HG02798 (cell line): Measurements from ENCODE around the gene CDC42BPA.
"Not testable (repeated sequence)": the region's sequence is repeated elsewhere in the genome, so short reads cannot be mapped to it uniquely, and the experiment has no call there.

Experiments used
- ATAC-seq: cut with Tn5 transposase; IDR thresholded peaks from one replicate; pipeline ENCODE4 v1.9.1; 2021; ENCODE audit warnings: mild to moderate bottlenecking; ENCODE audit not compliant: unreplicated experiment, poor library complexity

The CDC42BPA gene

GRCh38 chr1:227166559-227166958, 151.7 kb downstream of the CDC42BPA start:
- no peak for ATAC-seq

- ATAC-seq: no peak
Observed at GRCh38 chr1:227161470-227161869, 156.8 kb downstream of the CDC42BPA start.

- no peak for ATAC-seq
Observed at GRCh38 chr1:227156520-227156919, 161.8 kb downstream of the CDC42BPA start.

- ATAC-seq: no peak
Observed at GRCh38 chr1:227155688-227156087, 162.6 kb downstream of the CDC42BPA start.

GRCh38 chr1:227155004-227155403, 163.3 kb downstream of the CDC42BPA start:
- ATAC-seq: no peak

- no peak for ATAC-seq
Observed at GRCh38 chr1:227152525-227152924, 165.8 kb downstream of the CDC42BPA start.

GRCh38 chr1:227140376-227140775, 177.9 kb downstream of the CDC42BPA start:
- no peak for ATAC-seq

GRCh38 chr1:227136210-227136820, 182.0 kb downstream of the CDC42BPA start:
- no peak for ATAC-seq

- ATAC-seq: no peak
Observed at GRCh38 chr1:227134686-227135314, 183.5 kb downstream of the CDC42BPA start.

- ATAC-seq: not testable (repeated sequence)
Observed at GRCh38 chr1:227132695-227133094, 185.6 kb downstream of the CDC42BPA start.

- no peak for ATAC-seq
Observed at GRCh38 chr1:227131193-227131592, 187.1 kb downstream of the CDC42BPA start.

- no peak for ATAC-seq
Observed at GRCh38 chr1:227127891-227128290, 190.4 kb downstream of the CDC42BPA start.

GRCh38 chr1:227125929-227126545, 192.3 kb downstream of the CDC42BPA start:
- ATAC-seq: no peak

GRCh38 chr1:227124473-227124872, 193.8 kb downstream of the CDC42BPA start:
- ATAC-seq: no peak

GRCh38 chr1:227120826-227121225, 197.5 kb downstream of the CDC42BPA start:
- no peak for ATAC-seq

GRCh38 chr1:227112538-227112937, 205.8 kb downstream of the CDC42BPA start:
- no peak for ATAC-seq

GRCh38 chr1:227111782-227112181, 206.5 kb downstream of the CDC42BPA start:
- no peak for ATAC-seq

- not testable (repeated sequence) for ATAC-seq
Observed at GRCh38 chr1:227105291-227105690, 213.0 kb downstream of the CDC42BPA start.

GRCh38 chr1:227102056-227102455, 216.2 kb downstream of the CDC42BPA start:
- no peak for ATAC-seq

GRCh38 chr1:227094249-227094966, 223.9 kb downstream of the CDC42BPA start:
- no peak for ATAC-seq

- ATAC-seq: no peak
Observed at GRCh38 chr1:227093309-227093708, 225.0 kb downstream of the CDC42BPA start.
